GM12878 (cell line): ENCODE results near the gene HSD11B1. TPM values are rescaled to one million over a fixed set of nuclear protein-coding genes. Genes with fewer than 3 reads are reported as not detected.

Experiments
- ATAC-seq: fragments of 200-7000 bp; cut with Tn5 transposase; 3 replicates; pipeline ENCODE4 v1.9.1; 2020; ENCODE audit warnings: mild to moderate bottlenecking, moderate library complexity
- BruUV-seq: library from RNA; stranded (reverse); fragments of 400-500 nt; replicated peaks from 2 replicates; lab custom pipeline; 2021; lab: Mats Ljungman, UMichigan
- CTCF ChIA-PET: fragments of 300-600 bp; sonication (Branson Sonifier 250); formaldehyde crosslinking; extraction: SDS; loops from one replicate; lab custom pipeline; 2021; ENCODE audit warnings: inconsistent platforms; lab: Yijun Ruan, JAX
- POLR2A ChIA-PET: fragments of 350-600 bp; formaldehyde crosslinking; extraction: SDS; loops from one replicate; lab custom pipeline; 2021; ENCODE audit warnings: inconsistent platforms; lab: Charles Lee
- RAD21 ChIA-PET: fragments of 300-600 bp; sonication (Branson Sonifier 250); formaldehyde crosslinking; loops from one replicate; lab custom pipeline; 2023; ENCODE audit warnings: antibody characterized with exemption; ENCODE audit not compliant: unreplicated experiment; lab: Charles Lee
- SMC1A ChIA-PET: fragments of 300-600 bp; sonication (Branson Sonifier 250); formaldehyde crosslinking; loops from one replicate; lab custom pipeline; 2023; ENCODE audit not compliant: unreplicated experiment, uncharacterized antibody; lab: Charles Lee
- DNase-seq: peaks from one replicate; pipeline ENCODE4 v3.0.0-alpha.2; 2011; ENCODE audit warnings: low read depth, low spot score
- FAIRE-seq: peaks from 3 replicates; lab custom pipeline; 2011; peaks lifted over from hg19 to GRCh38; lab: Jason Lieb, UNC
- H2AFZ ChIP-seq: 2 replicates; pipeline ENCODE4 v1.6.0; 2011; ENCODE audit warnings: low read depth, low read length, control low read depth; ENCODE audit not compliant: control insufficient read depth
- H3K27ac ChIP-seq: 2 replicates; pipeline ENCODE4 v1.5.1; 2011; ENCODE audit warnings: control low read depth; ENCODE audit not compliant: control insufficient read depth, insufficient read depth
- H3K27me3 ChIP-seq, 2 experiments: replicated peaks in 1 of 2; 2 replicates each; pipeline versions ENCODE4 v1.6.0 to v1.6.1; 2011; ENCODE audit warnings: low read length in 1 of 2; ENCODE audit not compliant: control insufficient read depth in 2 of 2, insufficient read depth in 2 of 2
- H3K36me3 ChIP-seq, 2 experiments: 2 replicates each; pipeline ENCODE4 v1.5.1; 2011; ENCODE audit warnings: low read length in 1 of 2; ENCODE audit not compliant: control insufficient read depth in 2 of 2, insufficient read depth in 2 of 2
- H3K4me1 ChIP-seq: 2 replicates; pipeline ENCODE4 v1.6.1; 2011; ENCODE audit warnings: mild to moderate bottlenecking, low read length, moderate library complexity, mixed read lengths; ENCODE audit not compliant: control insufficient read depth, insufficient read depth
- H3K4me2 ChIP-seq: 2 replicates; pipeline ENCODE4 v1.6.0; 2011; ENCODE audit warnings: control low read depth; ENCODE audit not compliant: control insufficient read depth, insufficient read depth
- H3K4me3 ChIP-seq: fragments of 200-600 bp; sonication (generic); 2 replicates; pipeline ENCODE4 v1.5.1; 2016
- H3K79me2 ChIP-seq: 2 replicates; pipeline ENCODE4 v1.6.0; 2011; ENCODE audit warnings: low read length; ENCODE audit not compliant: control insufficient read depth, insufficient read depth
- H3K9ac ChIP-seq: 2 replicates; pipeline ENCODE4 v1.8.0; 2011; ENCODE audit warnings: low read length, control low read depth, mixed read lengths; ENCODE audit not compliant: control insufficient read depth, insufficient read depth
- H3K9me3 ChIP-seq: replicated peaks from 3 replicates; pipeline ENCODE4 v1.5.1; 2011; ENCODE audit warnings: mild to moderate bottlenecking, low read length; ENCODE audit not compliant: control insufficient read depth, insufficient read depth
- H4K20me1 ChIP-seq: 2 replicates; pipeline ENCODE4 v1.6.0; 2011; ENCODE audit not compliant: control insufficient read depth, insufficient read depth
- ATF7 ChIP-seq: fragments of 450-650 bp; IDR thresholded peaks from 2 replicates; pipeline ENCODE4 v1.6.1; 2016; ENCODE audit warnings: low read depth, mild to moderate bottlenecking
- BACH1 ChIP-seq: fragments of 450-650 bp; IDR thresholded peaks from 2 replicates; pipeline ENCODE4 v1.6.1; 2017; ENCODE audit warnings: mild to moderate bottlenecking, borderline replicate concordance
- BRCA1 ChIP-seq: IDR thresholded peaks from 2 replicates; pipeline ENCODE4 v1.6.1; 2011; ENCODE audit warnings: low read depth, low read length, improper control_type of control experiment
- DPF2 ChIP-seq: fragments of 450-650 bp; IDR thresholded peaks from 2 replicates; pipeline ENCODE4 v1.6.1; 2017; ENCODE audit warnings: mild to moderate bottlenecking
- E2F4 ChIP-seq: IDR thresholded peaks from 2 replicates; pipeline ENCODE4 v1.6.1; 2012; ENCODE audit warnings: low read depth, low read length, improper control_type of control experiment
- GATAD2B ChIP-seq: fragments of 450-650 bp; conservative IDR thresholded peaks from 2 replicates; pipeline ENCODE4 v1.6.1; 2017; ENCODE audit warnings: low read depth, mild to moderate bottlenecking, moderate library complexity
- IKZF2 ChIP-seq, 2 experiments: fragments of 450-650 bp; IDR thresholded peaks; 2 replicates each; pipeline ENCODE4 v1.6.1; 2017; ENCODE audit warnings: mild to moderate bottlenecking in 2 of 2, moderate library complexity in 2 of 2
- MAX ChIP-seq: IDR thresholded peaks from 2 replicates; pipeline ENCODE4 v1.6.1; 2012; ENCODE audit warnings: low read depth, low read length, improper control_type of control experiment
- NFYB ChIP-seq: IDR thresholded peaks from 2 replicates; pipeline ENCODE4 v1.6.1; 2011; ENCODE audit warnings: low read depth, mild to moderate bottlenecking, low read length, improper control_type of control experiment, moderate library complexity; ENCODE audit not compliant: insufficient read depth
- PML ChIP-seq: IDR thresholded peaks from 2 replicates; pipeline ENCODE4 v1.6.1; 2012; ENCODE audit warnings: low read length, inconsistent platforms
- RAD51 ChIP-seq: fragments of 450-650 bp; IDR thresholded peaks from 2 replicates; pipeline ENCODE4 v1.6.1; 2016; ENCODE audit warnings: moderate library complexity, mild to moderate bottlenecking, inconsistent platforms
- RB1 ChIP-seq: fragments of 450-650 bp; formaldehyde crosslinking; IDR thresholded peaks from 2 replicates; pipeline ENCODE4 v1.6.1; 2017; ENCODE audit warnings: mild to moderate bottlenecking, borderline replicate concordance
- ZNF217 ChIP-seq: fragments of 450-650 bp; IDR thresholded peaks from 2 replicates; pipeline ENCODE4 v1.6.1; 2017; ENCODE audit warnings: antibody characterized with exemption, mild to moderate bottlenecking
- ZNF592 ChIP-seq: fragments of 450-650 bp; IDR thresholded peaks from 2 replicates; pipeline ENCODE4 v1.6.1; 2017; ENCODE audit warnings: mild to moderate bottlenecking, moderate library complexity
- WGBS: methylation state at CpG from one replicate; pipeline ENCODE4 v1.1.6; 2016; ENCODE audit warnings: low lambda C conversion rate; ENCODE audit not compliant: insufficient replicate concordance, insufficient coverage; ENCODE audit errors: missing lambda C conversion rate; 5-methylcytosine and 5-hydroxymethylcytosine counted together
- in situ Hi-C: fragments of 300-500 bp; cut with MboI; formaldehyde crosslinking; loops from 9 replicates; pipeline ENCODE4 v1.14.3; 2018; ENCODE audit warnings: mixed read lengths
- intact Hi-C: fragments of 100-400 bp; cut with micrococcal nuclease; formaldehyde crosslinking; loops from one replicate; pipeline ENCODE4 v1.14.2; 2022; ENCODE audit not compliant: unreplicated experiment
- polyA plus RNA-seq, 11 experiments: library from polyadenylated mRNA; depleted of rRNA in 4 of 11; unstranded in 6 of 11; stranded (reverse) in 5 of 11; fragments of >200 nt; fragmentation: Nextera tagmentation in 4 of 11; fragmentation: Illumina TruSeq in 1 of 11; extraction: Ambion mirVana in 4 of 11; extraction: Trizol in 1 of 11; gene quantifications; 1 replicate in 1 of 11; 2 replicates in 10 of 11; pipeline versions ENCODE4 v1.2.1 to v1.2.3, GENCODE V29; 2011 to 2016; ENCODE audit warnings: inconsistent platforms in 2 of 11, missing spikeins in 2 of 11, low read depth in 1 of 11
- total RNA-seq, 4 experiments: library from RNA; depleted of rRNA in 3 of 4; stranded (reverse); fragments of >200 nt in 3 of 4; fragmentation: Illumina TruSeq in 1 of 4; extraction: Trizol in 1 of 4; gene quantifications; 2 replicates each; pipeline versions ENCODE4 v1.2.1 to v1.2.3, GENCODE V29; 2013 to 2021

The HSD11B1 gene
- total and polyA plus RNA-seq, 10 of the 15 experiments (the other 5 are each of a cell fraction or from before 2014, with no cell fraction given) = 0.04 to 0.27 (median 0.15) TPM; not detected in 7

DNA sequence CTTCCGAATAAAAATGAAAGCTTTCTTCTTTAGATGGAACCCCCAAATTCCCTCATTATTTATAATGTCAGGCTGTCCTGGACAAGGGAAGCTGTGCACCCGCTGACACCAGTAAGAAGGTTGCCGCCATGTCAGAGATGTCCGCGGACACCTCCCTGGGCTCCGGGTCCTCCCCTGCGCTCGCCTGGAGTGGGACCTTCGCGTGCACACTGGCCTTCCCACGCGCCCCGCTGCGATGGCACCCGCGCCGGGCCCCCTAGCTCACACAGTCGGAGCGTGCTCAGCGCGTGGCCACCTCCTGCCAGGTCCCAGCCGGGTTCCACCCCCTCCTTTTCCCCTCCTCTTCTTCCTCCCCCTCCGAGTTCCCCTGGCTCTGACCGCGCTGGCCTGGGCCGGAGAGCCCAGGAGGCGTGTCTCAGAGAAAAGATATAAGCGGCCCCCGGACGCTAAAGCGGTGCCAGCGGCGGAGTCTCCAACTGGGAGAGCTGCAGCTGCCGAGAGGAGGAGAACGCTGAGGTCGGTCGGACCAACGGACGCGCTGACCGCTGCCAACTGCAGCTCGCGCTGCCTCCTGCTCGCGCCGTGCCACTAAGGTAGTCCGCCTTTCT is 29.6 kb upstream of the HSD11B1 start, which contains the start of gene G0S2:
Gene G0S2 (plus strand): TSS at position 456 of the 608 bp plus-strand sequence. CDS start 273 bp downstream, outside the sequence.
- Histone ChIP-seq H3K4me3 (no peak within 1 kb of the TSS), H2AFZ (peak within 1 kb of the TSS; percentile 33; the same call in 1 of the 2 replicates), H3K79me2 (no peaks in the 10 kb centered on the region), H3K36me3 (no peaks in the 10 kb centered on the region), H3K4me2 (peak within 1 kb of the TSS; percentile 70), H3K27me3 (peaks cover 0 to 3% of the 10 kb centered on the region in 2 experiments; a peak in 3 of 4 replicates), H3K4me1 (peaks cover 18% of the 10 kb centered on the region), H3K9ac (no peak within 1 kb of the TSS), H4K20me1 (no peaks in the 10 kb centered on the region; the same call in 1 of the 2 replicates), H3K27ac (no peak within 1 kb of the TSS), H3K9me3 (no peaks in the 10 kb centered on the region)
- POLR2A ChIA-PET = interaction anchor here (0.8 to 6.2 kb wide), 13 partner anchors 10 to 94 kb away, joined by 3 to 95 read pairs (median 6); partner anchors contain the start of genes LAMB3 and TRAF3IP3
- ATAC-seq (peak; percentile 55), DNase-seq (no peak), FAIRE-seq (no peak)
- RAD21 ChIA-PET = interaction anchor here (0.7 to 7.1 kb wide), 12 partner anchors 9 to 94 kb away, joined by 3 to 195 read pairs (median 4); partner anchors contain the start of gene LAMB3
- CTCF ChIA-PET = interaction anchor here (0.6 to 6.0 kb wide), 18 partner anchors 10 to 148 kb away, joined by 3 to 58 read pairs (median 4); partner anchors contain the start of genes LAMB3 and TRAF3IP3
- BruUV-seq = no TSS peak
- in situ Hi-C loops (no loop called here), intact Hi-C loops (loop anchor here (10.0 kb wide), 1 partner anchor 1850 kb away; no protein-coding TSS in a partner anchor)
- 10% methylated on average over 41 of the region's 47 CpGs for WGBS
- SMC1A ChIA-PET = interaction anchor here (0.7 to 10.1 kb wide), 13 partner anchors 10 to 113 kb away, joined by 3 to 261 read pairs (median 6); partner anchors contain the start of genes HSD11B1 and LAMB3
- no peak for TF ChIP-seq RB1
- TF ChIP-seq E2F4 = no peak
- TF ChIP-seq ZNF217 = no peak
- peak; percentile 13; the same call in 1 of the 2 replicates for TF ChIP-seq GATAD2B
- TF ChIP-seq BACH1 = no peak
- no peak for TF ChIP-seq BRCA1
- TF ChIP-seq ATF7 = no peak
- peak; percentile 6 to 10; a peak in 1 of 4 replicates for TF ChIP-seq IKZF2 (IDR thresholded peaks at IDR 0.05)
- TF ChIP-seq DPF2 = peak; percentile 35; the same call in 1 of the 2 replicates
- TF ChIP-seq RAD51 = no peak
- no peak for TF ChIP-seq PML
- TF ChIP-seq NFYB = no peak
- peak; percentile 8; the same call in 1 of the 2 replicates for TF ChIP-seq ZNF592
- peak; percentile 58; the same call in 1 of the 2 replicates for TF ChIP-seq MAX
